ENCODE results near the gene NAPEPLD. TPM values are rescaled to one million over a fixed set of nuclear protein-coding genes. Genes with fewer than 3 reads are reported as not detected.
A peak's percentile ranks its signal among the peaks of the same experiment; 100 is the strongest.
"Not testable (repeated sequence)": the region's sequence is repeated elsewhere in the genome, so short reads cannot be mapped to it uniquely, and the experiment has no call there.

The NAPEPLD gene
- total RNA-seq, 2 donors from 2014 or later, result 5.0 to 15.7 TPM

DNA sequence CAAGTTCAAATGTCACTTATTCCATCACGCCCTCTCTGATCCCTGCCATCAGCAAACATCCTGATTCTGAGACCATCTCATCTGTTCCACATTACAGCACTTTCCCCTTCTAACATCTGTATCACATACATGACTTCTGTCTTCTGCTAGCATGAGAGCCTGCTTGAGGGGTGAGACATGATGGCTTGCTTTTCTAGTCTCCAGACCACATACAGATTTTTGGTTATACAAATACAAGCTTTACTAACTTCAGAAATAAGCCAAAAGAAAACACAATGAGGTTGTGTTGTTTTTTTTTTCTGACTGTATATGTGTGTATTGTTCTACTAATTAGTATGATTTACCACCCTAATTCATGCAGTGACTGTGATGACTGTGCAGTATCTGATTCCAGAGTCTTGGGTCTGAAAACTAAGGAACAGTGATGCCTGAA, 34.3 kb downstream of the NAPEPLD start:
- DNase-seq (ENCODE audit: low spot score), result no peak
- H3K4me3 Mint-ChIP-seq, result no peak overlapping the region
- H3K27me3 Mint-ChIP-seq, result no peaks in the 10 kb centered on the region
- H3K9me3 Mint-ChIP-seq, result no peaks in the 10 kb centered on the region
- peaks cover 26% of the 10 kb centered on the region for H3K36me3 Mint-ChIP-seq
- peaks cover 11 to 12% of the 10 kb centered on the region in 2 donors for H3K4me1 Mint-ChIP-seq (ENCODE audit: low read depth in 2 of 2)
- ATAC-seq, result no peak
- H3K27ac Mint-ChIP-seq, result peak overlapping the region in 1 of 2 donors; percentile 12

DNA sequence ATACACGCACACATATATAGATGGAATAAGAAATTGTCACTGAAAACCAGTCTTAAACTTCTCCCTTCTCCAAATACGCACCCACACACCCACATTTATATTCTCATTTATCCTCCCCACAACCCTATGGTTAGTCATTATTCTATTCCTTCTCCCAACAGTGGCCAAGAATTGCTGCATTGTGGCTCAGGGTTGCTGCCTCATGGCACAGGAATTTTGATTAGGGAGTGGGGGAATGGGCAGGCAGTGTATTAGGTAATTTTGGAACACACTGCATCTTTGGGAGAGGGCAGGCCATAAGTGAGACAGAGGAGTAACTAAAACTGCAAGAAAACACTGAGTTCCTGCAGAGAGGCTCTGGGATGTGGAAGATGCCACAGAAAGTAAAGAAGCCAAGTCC, 35.7 kb downstream of the NAPEPLD start:
- peaks cover 21 to 23% of the 10 kb centered on the region in 2 donors for H3K4me1 Mint-ChIP-seq (ENCODE audit: low read depth in 2 of 2)
- H3K9me3 Mint-ChIP-seq, result peaks cover 3% of the 10 kb centered on the region
- H3K4me3 Mint-ChIP-seq, result no peak overlapping the region
- DNase-seq (ENCODE audit: low spot score), result no peak
- no peaks in the 10 kb centered on the region for H3K27me3 Mint-ChIP-seq
- peak in 1 of 2 donors; percentile 24 for ATAC-seq
- H3K27ac Mint-ChIP-seq, result no peak overlapping the region
- H3K36me3 Mint-ChIP-seq, result peaks cover 37% of the 10 kb centered on the region

DNA sequence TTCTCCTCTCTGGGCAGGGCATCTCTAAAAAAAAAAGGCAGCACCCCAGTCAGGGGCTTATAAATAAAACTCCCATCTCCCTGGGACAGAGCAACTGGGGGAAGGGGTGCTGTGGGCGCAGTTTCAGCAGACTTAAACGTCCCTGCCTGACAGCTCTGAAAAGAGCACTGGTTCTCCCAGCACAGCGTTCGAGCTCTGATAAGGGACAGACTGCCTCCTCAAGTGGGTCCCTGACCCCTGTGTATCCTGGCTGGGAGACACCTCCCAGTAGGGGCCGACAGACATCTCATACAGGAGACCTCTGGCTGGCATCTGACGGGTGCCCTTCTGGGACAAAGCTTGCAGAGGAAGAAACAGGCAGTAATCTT, 42.2 kb downstream of the NAPEPLD start:
- H3K36me3 Mint-ChIP-seq, result peaks cover 39% of the 10 kb centered on the region
- H3K27me3 Mint-ChIP-seq; H3K4me3 Mint-ChIP-seq; H3K27ac Mint-ChIP-seq; H3K9me3 Mint-ChIP-seq; DNase-seq (ENCODE audit: low spot score); ATAC-seq: not testable (repeated sequence)
- peaks cover 13 to 22% of the 10 kb centered on the region in 2 donors for H3K4me1 Mint-ChIP-seq (ENCODE audit: low read depth in 2 of 2)

DNA sequence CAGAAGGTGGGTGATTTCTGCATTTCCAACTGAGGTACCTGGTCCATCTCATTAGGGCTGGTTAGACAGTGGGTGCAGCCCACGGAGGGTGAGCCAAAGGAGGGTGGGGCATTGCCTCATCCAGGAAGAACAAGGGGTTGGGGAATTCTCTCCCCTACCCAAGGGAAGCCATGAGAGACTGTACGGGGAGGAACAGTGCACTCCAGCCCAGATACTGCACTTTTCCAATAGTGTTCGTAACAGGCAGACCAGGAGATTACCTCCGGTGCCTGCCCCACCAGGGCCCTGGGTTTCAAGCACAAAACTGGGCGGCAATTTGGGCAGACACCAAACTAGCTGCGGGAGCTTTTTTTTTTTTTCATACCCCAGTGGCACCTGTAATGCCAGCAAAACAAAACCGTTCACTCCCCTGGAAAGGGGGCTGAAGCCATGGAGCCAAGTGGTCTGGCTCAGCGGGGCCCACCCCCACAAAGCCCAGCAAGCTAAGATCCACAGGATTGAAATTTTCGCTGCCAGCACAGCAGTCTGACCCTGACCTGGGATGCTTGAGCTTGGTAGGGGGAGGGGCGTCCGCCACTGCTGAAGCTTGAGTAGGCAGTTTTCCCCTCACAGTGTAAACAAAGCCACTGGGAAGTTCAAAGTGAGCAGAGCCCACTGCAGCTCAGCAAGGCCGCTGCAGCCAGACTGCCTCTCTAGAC, 42.7 kb downstream of the NAPEPLD start:
- DNase-seq (ENCODE audit: low spot score) (no peak), ATAC-seq (no peak)
- no peak overlapping the region for H3K27ac Mint-ChIP-seq
- no peak overlapping the region for H3K4me3 Mint-ChIP-seq
- H3K27me3 Mint-ChIP-seq, result no peaks in the 10 kb centered on the region
- H3K36me3 Mint-ChIP-seq, result peaks cover 34% of the 10 kb centered on the region
- H3K9me3 Mint-ChIP-seq, result peaks cover 3% of the 10 kb centered on the region
- peaks cover 13 to 22% of the 10 kb centered on the region in 2 donors for H3K4me1 Mint-ChIP-seq (ENCODE audit: low read depth in 2 of 2)

DNA sequence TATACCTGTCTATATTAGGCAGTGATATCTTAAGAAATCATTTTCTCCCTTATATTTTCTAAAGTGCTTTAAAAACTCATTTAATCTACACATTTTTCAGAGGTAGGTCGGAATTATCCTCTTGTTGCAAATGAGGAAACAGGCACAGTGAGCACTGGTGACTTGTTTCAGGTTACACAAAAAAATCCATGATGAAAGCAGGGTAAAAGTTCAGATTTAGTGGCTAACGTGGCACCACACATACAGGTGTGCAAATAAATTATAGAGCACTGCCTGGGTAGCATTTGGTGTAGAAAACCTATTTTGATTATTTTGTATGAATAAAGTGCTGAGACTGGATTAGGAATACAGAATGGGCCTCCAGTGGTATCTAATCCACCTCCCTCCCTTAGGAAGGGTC, 47.4 kb downstream of the NAPEPLD start:
- no peaks in the 10 kb centered on the region for H3K27me3 Mint-ChIP-seq
- DNase-seq (ENCODE audit: low spot score) (no peak), ATAC-seq (no peak)
- H3K27ac Mint-ChIP-seq, result no peak overlapping the region
- H3K4me1 Mint-ChIP-seq (ENCODE audit: low read depth in 2 of 2), result no peaks in the 10 kb centered on the region
- no peaks in the 10 kb centered on the region for H3K9me3 Mint-ChIP-seq
- no peak overlapping the region for H3K4me3 Mint-ChIP-seq
- H3K36me3 Mint-ChIP-seq, result no peaks in the 10 kb centered on the region

DNA sequence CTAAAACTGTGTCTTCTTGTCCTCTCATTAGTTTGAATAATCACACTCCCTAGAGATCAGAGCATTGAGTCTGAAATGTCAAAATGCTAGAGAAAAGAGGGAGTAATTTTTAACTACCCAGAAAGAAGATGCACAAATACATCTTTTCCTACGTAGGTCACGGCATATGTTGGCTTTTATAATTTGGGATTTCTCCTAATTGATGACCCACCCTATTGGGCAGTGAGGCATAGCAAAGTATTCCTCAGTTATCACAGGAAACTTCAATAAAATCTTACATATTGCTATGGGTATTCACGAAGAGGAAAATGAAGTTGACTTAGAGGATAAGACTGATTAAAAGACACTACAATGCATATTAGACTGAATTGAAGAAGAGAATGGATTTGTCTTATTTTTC, 48.6 kb downstream of the NAPEPLD start:
- DNase-seq (ENCODE audit: low spot score) (no peak), ATAC-seq (no peak)
- H3K4me3 Mint-ChIP-seq, result no peak overlapping the region
- H3K4me1 Mint-ChIP-seq (ENCODE audit: low read depth in 2 of 2), result no peaks in the 10 kb centered on the region
- no peaks in the 10 kb centered on the region for H3K9me3 Mint-ChIP-seq
- H3K36me3 Mint-ChIP-seq, result no peaks in the 10 kb centered on the region
- H3K27me3 Mint-ChIP-seq, result no peaks in the 10 kb centered on the region
- no peak overlapping the region for H3K27ac Mint-ChIP-seq

DNA sequence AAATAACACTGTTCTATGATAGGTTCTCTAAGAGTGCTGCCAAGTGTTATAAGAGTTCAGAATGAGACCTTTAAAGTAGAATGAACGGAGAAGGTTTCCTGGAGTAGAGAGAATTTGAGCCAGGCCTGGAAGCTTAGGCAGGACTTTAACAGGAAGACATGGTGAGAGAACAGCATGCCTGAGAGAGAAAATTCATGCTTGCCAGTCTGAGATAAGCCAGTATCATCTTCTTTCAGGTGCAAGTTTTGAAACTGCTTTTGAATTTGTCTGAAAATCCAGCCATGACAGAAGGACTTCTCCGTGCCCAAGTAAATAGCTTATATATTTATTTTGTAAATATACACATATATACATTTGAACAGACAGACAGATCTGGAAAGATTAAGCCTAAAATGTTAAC, 51.9 kb downstream of the NAPEPLD start:
- ATAC-seq, result no peak
- Mint-ChIP-seq H3K27ac (no peak overlapping the region), H3K4me3 (no peak overlapping the region), H3K9me3 (no peaks in the 10 kb centered on the region), H3K27me3 (no peaks in the 10 kb centered on the region), H3K36me3 (no peaks in the 10 kb centered on the region), H3K4me1 (ENCODE audit: low read depth in 2 of 2) (no peaks in the 10 kb centered on the region)
- no peak for DNase-seq (ENCODE audit: low spot score)

DNA sequence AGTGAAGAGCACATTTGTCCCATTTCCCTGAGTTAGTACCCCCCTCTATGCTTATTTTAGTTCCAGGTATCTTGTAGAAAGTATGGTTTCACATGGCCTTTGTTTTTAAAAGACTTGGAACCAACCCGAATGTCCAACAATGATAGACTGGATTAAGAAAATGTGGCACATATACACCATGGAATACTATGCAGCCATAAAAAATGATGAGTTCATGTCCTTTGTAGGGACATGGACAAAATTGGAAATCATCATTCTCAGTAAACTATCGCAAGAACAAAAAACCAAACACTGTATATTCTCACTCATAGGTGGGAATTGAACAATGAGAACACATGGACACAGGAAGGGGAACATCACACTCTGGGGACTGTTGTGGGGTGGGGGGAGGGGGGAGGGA, 53.3 kb downstream of the NAPEPLD start:
- ATAC-seq; H3K27ac Mint-ChIP-seq; DNase-seq (ENCODE audit: low spot score); H3K27me3 Mint-ChIP-seq; H3K4me3 Mint-ChIP-seq; H3K9me3 Mint-ChIP-seq; H3K4me1 Mint-ChIP-seq (ENCODE audit: low read depth in 2 of 2); H3K36me3 Mint-ChIP-seq: not testable (repeated sequence)

DNA sequence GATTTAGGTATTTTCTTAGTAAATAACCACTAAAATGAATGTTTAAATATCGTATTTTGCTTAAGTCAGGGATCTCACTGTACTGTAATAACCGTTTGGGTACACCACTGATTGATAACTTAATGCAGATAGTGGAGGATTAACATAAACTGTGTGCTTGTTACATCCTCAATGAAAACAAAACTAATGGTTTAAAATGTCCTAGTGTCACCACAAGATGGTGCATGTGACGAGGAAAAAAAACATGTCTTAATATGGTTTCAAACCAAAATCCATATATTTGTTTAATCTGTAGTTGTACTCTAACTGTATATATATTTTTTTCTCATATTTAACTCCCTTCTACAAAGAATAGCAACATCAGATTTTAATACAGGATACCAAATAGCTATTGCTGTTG, 54.8 kb downstream of the NAPEPLD start:
- Mint-ChIP-seq H3K36me3 (peaks cover 4% of the 10 kb centered on the region), H3K4me1 (ENCODE audit: low read depth in 2 of 2) (no peaks in the 10 kb centered on the region), H3K27ac (no peak overlapping the region), H3K27me3 (no peaks in the 10 kb centered on the region), H3K9me3 (no peaks in the 10 kb centered on the region), H3K4me3 (no peak overlapping the region)
- DNase-seq (ENCODE audit: low spot score), result no peak
- no peak for ATAC-seq

DNA sequence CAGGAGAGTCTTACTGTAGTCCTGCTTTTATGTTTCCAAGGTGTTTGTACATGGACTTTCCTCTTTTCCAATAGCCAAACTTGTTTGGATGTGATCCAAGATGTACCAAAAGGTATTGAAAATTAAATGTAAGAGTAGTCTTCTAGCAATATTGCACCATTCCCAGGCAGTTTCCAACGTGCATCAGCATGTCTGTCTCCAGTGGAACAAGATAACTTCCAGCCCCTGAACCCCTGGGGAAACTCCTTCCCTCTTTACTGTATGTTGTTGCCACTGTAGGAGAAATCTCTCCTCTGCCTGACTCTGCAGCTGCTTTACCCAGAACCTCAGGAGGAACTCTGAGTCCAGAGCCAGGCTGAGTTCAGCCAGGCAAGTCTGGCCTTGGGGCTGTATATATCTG, 55.5 kb downstream of the NAPEPLD start:
- Mint-ChIP-seq H3K4me1 (ENCODE audit: low read depth in 2 of 2) (no peaks in the 10 kb centered on the region), H3K9me3 (no peaks in the 10 kb centered on the region), H3K27ac (no peak overlapping the region), H3K36me3 (peaks cover 4% of the 10 kb centered on the region), H3K4me3 (no peak overlapping the region), H3K27me3 (no peaks in the 10 kb centered on the region)
- no peak for ATAC-seq
- DNase-seq (ENCODE audit: low spot score), result no peak

DNA sequence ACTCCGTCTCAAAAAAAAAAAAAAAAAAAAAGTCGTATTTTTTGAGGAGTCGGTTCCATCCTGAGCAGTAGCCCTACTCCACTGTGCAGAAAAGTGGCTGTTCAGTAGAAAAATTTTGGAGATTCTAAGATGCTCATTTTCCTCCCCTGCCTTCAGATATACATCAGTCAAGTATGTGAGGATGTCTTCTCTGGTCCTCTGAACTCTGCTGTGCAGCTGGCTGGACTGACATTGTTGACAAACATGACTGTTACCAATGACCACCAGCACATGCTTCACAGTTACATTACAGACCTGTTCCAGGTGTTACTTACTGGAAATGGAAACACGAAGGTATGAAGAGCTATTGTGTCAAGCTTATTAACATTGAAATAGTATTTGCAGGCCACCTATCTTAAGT, 56.6 kb downstream of the NAPEPLD start:
- not testable (repeated sequence) for H3K9me3 Mint-ChIP-seq; H3K27me3 Mint-ChIP-seq; H3K27ac Mint-ChIP-seq; H3K4me1 Mint-ChIP-seq (ENCODE audit: low read depth in 2 of 2); DNase-seq (ENCODE audit: low spot score); H3K4me3 Mint-ChIP-seq; ATAC-seq; H3K36me3 Mint-ChIP-seq

DNA sequence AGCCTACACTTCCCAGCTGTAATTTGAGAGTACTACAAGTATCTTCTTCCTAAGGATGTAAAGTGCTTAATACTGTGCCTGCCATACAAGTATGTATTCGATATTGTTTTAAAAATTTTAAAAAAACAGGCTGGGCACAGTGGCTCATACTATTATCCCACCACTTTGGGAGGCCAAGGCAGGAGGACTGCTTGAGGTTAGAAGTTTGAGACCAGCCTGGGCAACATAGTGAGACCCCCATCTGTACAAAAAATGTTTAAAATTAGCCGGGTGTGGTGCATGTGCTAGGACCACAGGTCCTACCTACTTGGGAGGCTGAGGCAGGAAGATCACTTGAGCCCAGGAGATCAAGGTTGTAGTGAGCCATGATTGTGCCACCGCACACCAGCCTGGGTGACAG, 65.7 kb downstream of the NAPEPLD start:
- no peak for DNase-seq (ENCODE audit: low spot score)
- Mint-ChIP-seq H3K27me3 (no peaks in the 10 kb centered on the region), H3K36me3 (no peaks in the 10 kb centered on the region), H3K4me3 (no peak overlapping the region), H3K4me1 (ENCODE audit: low read depth in 2 of 2) (peaks cover 10 to 12% of the 10 kb centered on the region in 2 donors), H3K9me3 (no peaks in the 10 kb centered on the region), H3K27ac (no peak overlapping the region)
- no peak for ATAC-seq

DNA sequence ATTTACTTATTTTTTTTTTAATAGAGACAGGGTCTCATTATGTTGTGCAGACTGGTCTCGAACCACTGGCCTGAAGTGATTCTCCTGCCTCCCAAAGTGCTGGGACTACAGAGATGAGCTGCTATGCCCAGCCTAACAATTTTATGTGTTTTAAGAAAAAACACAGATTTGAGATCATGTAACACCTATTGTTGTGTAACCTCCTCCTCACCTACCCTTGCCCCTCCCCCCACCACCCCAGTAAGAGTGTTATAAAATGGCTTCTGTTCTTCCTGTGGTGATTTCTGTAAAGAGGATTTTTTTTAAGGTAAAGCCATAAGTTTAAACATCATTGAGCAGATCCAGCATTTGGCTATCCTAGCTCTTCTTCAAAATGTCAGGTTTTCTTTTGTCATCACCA, 66.4 kb downstream of the NAPEPLD start:
- Mint-ChIP-seq H3K4me3 (no peak overlapping the region), H3K27me3 (no peaks in the 10 kb centered on the region), H3K27ac (no peak overlapping the region), H3K9me3 (no peaks in the 10 kb centered on the region), H3K4me1 (ENCODE audit: low read depth in 2 of 2) (peaks cover 11 to 18% of the 10 kb centered on the region in 2 donors), H3K36me3 (no peaks in the 10 kb centered on the region)
- ATAC-seq, result no peak
- no peak for DNase-seq (ENCODE audit: low spot score)

DNA sequence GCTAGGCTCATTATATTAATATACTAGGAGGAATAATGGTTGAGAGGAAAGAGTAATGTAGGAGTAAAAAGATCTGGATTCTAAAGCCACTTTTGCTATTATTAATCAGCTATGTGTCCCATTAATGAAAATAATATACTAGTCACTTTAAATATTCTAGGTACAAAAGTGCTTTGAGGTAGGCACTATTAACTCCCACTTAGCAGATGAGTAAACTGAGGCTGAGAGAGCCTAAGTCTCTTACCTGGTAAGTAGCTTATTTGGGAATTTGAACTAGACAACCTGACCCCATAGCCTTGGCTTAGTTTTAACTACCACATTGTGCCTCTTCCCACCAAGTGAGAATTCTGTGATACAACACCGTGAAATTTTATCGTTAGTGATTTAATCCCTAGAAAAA, 68.0 kb downstream of the NAPEPLD start:
- Mint-ChIP-seq H3K27ac (no peak overlapping the region), H3K36me3 (no peaks in the 10 kb centered on the region), H3K4me3 (no peak overlapping the region), H3K9me3 (no peaks in the 10 kb centered on the region), H3K4me1 (ENCODE audit: low read depth in 2 of 2) (peaks cover 12 to 20% of the 10 kb centered on the region in 2 donors), H3K27me3 (no peaks in the 10 kb centered on the region)
- no peak for ATAC-seq
- DNase-seq (ENCODE audit: low spot score), result no peak

DNA sequence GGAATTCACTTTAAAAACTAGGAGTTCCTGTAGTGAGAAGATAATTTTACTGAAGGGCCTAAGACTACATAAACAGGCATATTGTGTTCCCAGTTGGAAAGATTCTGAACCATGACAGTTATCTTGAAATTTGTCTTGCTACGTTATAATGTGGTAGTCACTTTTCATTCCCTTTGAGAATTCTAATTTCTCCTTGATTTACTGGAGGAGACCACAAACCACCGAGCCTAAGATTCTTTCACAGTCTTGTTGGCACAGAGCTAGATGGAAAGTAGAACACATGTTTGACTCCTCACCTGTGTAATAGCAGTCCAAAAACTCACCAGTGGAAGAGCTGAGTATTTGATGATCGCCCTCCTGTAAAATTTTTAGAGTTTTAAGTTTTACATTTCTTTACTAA, 69.1 kb downstream of the NAPEPLD start:
- Mint-ChIP-seq H3K9me3 (no peaks in the 10 kb centered on the region), H3K4me3 (no peak overlapping the region), H3K27me3 (no peaks in the 10 kb centered on the region), H3K36me3 (no peaks in the 10 kb centered on the region), H3K27ac (no peak overlapping the region), H3K4me1 (ENCODE audit: low read depth in 2 of 2) (peaks cover 18 to 27% of the 10 kb centered on the region in 2 donors)
- DNase-seq (ENCODE audit: low spot score) (no peak), ATAC-seq (no peak)
